Activated CD4-positive, alpha-beta T cell treated with anti-CD3 and anti-CD28 coated beads for 36 hours (primary cell): ENCODE measurements around the gene FAM177B. TPM values are rescaled to one million over a fixed set of nuclear protein-coding genes. Genes with fewer than 3 reads are reported as not detected.
"Not testable (repeated sequence)": the region's sequence is repeated elsewhere in the genome, so short reads cannot be mapped to it uniquely, and the experiment has no call there.

Experiments
- ATAC-seq: fragments of 200-7000 bp; cut with Tn5 transposase; one replicate; pipeline ENCODE4 v1.10.0; 2021; ENCODE audit warnings: mild to moderate bottlenecking, moderate library complexity
- CTCF ChIA-PET: fragments of 350-600 bp; sonication (Branson Sonifier 250); formaldehyde crosslinking; loops from one replicate; lab custom pipeline; 2021; ENCODE audit warnings: antibody characterized with exemption; lab: Charles Lee
- POLR2A ChIA-PET: fragments of 350-600 bp; sonication (Branson Sonifier 250); formaldehyde crosslinking; loops from one replicate; lab custom pipeline; 2021; ENCODE audit warnings: antibody characterized with exemption, inconsistent platforms; lab: Charles Lee
- DNase-seq: peaks from one replicate; pipeline ENCODE4 v3.0.0-alpha.2; 2020
- H3K27ac Mint-ChIP-seq: one replicate; pipeline ENCODE4 v1.8.0; 2021; ENCODE audit warnings: mixed read lengths
- H3K27me3 Mint-ChIP-seq: one replicate; pipeline ENCODE4 v1.8.0; 2021; ENCODE audit warnings: mixed read lengths
- H3K36me3 Mint-ChIP-seq: one replicate; pipeline ENCODE4 v1.8.0; 2021; ENCODE audit warnings: low read depth, mixed read lengths
- H3K4me1 Mint-ChIP-seq: one replicate; pipeline ENCODE4 v1.8.0; 2021; ENCODE audit warnings: mixed read lengths
- H3K4me3 Mint-ChIP-seq: one replicate; pipeline ENCODE4 v1.8.0; 2021; ENCODE audit warnings: mild to moderate bottlenecking, moderate library complexity, mixed read lengths
- H3K9me3 Mint-ChIP-seq: one replicate; pipeline ENCODE4 v1.8.0; 2021; ENCODE audit warnings: low read depth, mixed read lengths
- intact Hi-C, 2 experiments: fragments of 100-400 bp; cut with DNase I in 1 of 2; cut with micrococcal nuclease in 1 of 2; formaldehyde crosslinking; loops; one replicate each; pipeline versions ENCODE4 v1.14.2 to v1.15.1; 2022 to 2024; cut with DNase I, micrococcal nuclease
- total RNA-seq, 2 experiments: library from RNA; stranded (reverse); gene quantifications; one replicate each; pipeline ENCODE4 v1.2.3, GENCODE V29; 2021

FAM177B gene
- total RNA-seq, 2 experiments from 2014 or later = not detected

DNA sequence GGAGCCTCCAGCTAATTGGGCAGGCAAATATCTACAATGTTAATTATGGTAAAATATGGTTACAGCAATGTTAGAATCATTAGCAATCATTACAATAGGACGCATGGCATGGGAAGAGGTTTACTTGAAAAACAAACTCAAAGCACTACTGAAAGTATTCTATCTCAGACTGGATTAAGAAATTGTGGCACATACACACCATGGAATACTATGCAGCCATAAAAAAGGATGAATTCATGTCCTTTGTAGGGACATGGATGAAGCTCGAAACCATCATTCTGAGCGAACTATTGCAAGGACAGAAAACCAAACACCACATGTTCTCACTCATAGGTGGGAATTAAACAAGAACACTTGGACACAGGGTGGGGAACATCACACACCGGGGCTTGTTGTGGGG is 25.2 kb downstream of the FAM177B start:
- H3K27ac Mint-ChIP-seq, POLR2A ChIA-PET, CTCF ChIA-PET, H3K27me3 Mint-ChIP-seq, intact Hi-C loops, H3K9me3 Mint-ChIP-seq, H3K4me3 Mint-ChIP-seq, DNase-seq, ATAC-seq, H3K4me1 Mint-ChIP-seq, H3K36me3 Mint-ChIP-seq: not testable (repeated sequence)

DNA sequence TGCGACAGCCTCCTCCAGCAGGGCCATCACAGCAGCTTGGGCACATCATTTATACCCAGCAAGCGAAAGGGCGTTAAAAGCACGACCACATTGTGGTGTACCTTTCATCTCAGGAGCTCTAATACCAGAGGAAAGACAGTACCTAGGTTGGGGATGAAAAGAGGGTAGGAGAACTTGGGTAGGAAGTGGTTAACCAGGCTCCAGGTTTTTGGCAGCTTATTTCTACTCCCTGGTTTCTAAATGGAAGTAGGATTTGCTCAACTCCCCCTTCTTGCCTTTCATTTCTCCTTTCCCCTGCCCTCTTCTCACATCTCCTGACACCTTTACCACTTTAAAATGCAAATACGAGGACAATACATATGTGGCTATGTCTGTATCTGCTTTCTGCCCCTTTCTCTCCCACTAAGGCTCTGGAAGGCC is 30.2 kb downstream of the FAM177B start:
- peaks cover 2% of the 10 kb centered on the region for H3K36me3 Mint-ChIP-seq
- no peaks in the 10 kb centered on the region for H3K27me3 Mint-ChIP-seq
- intact Hi-C loops = no loop called here
- ChIA-PET CTCF (interaction anchor here (1.5 kb wide), 1 partner anchor 357 kb away, joined by 6 read pairs; no protein-coding TSS in a partner anchor), POLR2A (no interaction called here)
- no peak overlapping the region for H3K4me3 Mint-ChIP-seq
- peaks cover 2% of the 10 kb centered on the region for H3K4me1 Mint-ChIP-seq
- peaks cover 10% of the 10 kb centered on the region for H3K9me3 Mint-ChIP-seq
- no peak for DNase-seq
- ATAC-seq = no peak
- H3K27ac Mint-ChIP-seq = no peak overlapping the region

DNA sequence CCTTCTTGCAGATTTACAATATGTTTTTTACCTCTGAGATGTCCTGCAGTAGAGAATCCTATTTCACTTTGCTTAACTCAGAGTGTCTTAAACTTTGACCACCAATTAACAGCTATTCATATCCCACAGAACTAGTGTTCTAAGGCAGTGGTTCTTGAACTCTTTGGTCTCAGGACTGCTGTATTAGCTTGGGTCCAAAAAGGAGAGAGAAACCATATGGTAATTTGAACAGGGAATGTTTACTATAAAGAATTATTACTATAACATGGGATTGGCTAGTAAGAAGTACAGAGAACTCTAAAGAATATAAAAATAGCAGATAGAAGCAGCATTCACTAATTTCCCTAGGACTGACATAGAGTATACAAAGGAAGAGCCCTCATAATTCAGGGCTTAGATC is 31.6 kb downstream of the FAM177B start:
- H3K27me3 Mint-ChIP-seq = no peaks in the 10 kb centered on the region
- H3K36me3 Mint-ChIP-seq = peaks cover 2% of the 10 kb centered on the region
- no peak overlapping the region for H3K27ac Mint-ChIP-seq
- no peak for ATAC-seq
- CTCF ChIA-PET = interaction anchor here (0.7 to 1.5 kb wide), 2 partner anchors 321 to 355 kb away, joined by 3 to 6 read pairs; no protein-coding TSS in a partner anchor
- no peak for DNase-seq
- H3K9me3 Mint-ChIP-seq = peaks cover 10% of the 10 kb centered on the region
- peaks cover 7% of the 10 kb centered on the region for H3K4me1 Mint-ChIP-seq
- no peak overlapping the region for H3K4me3 Mint-ChIP-seq
- intact Hi-C loops = no loop called here
- POLR2A ChIA-PET = no interaction called here

DNA sequence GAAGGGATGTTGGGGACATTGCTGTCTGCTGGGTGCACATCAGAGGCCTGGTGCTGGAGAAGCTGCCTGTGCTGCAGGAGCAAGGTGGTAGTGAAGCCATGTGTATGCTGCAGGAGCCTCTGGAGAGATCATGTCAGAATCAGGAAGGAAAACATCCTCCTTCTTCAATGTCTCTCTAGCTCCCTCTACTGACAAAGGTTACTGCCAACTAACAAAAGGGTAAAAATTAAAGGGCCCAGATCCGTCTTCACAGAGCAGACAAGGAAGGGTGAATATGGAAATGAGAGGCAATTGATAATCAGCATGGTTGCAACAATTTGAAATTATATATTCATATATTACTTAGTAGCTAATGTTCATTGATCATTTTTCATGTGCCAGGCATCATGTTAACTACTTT is 32.2 kb downstream of the FAM177B start:
- CTCF ChIA-PET = interaction anchor here (0.7 kb wide), 1 partner anchor 321 kb away, joined by 3 read pairs; no protein-coding TSS in a partner anchor
- no peak overlapping the region for H3K27ac Mint-ChIP-seq
- POLR2A ChIA-PET = no interaction called here
- ATAC-seq (no peak), DNase-seq (no peak)
- no peak overlapping the region for H3K4me3 Mint-ChIP-seq
- peaks cover 10% of the 10 kb centered on the region for H3K9me3 Mint-ChIP-seq
- peaks cover 2% of the 10 kb centered on the region for H3K36me3 Mint-ChIP-seq
- H3K4me1 Mint-ChIP-seq = peaks cover 7% of the 10 kb centered on the region
- intact Hi-C loops = no loop called here
- H3K27me3 Mint-ChIP-seq = no peaks in the 10 kb centered on the region

DNA sequence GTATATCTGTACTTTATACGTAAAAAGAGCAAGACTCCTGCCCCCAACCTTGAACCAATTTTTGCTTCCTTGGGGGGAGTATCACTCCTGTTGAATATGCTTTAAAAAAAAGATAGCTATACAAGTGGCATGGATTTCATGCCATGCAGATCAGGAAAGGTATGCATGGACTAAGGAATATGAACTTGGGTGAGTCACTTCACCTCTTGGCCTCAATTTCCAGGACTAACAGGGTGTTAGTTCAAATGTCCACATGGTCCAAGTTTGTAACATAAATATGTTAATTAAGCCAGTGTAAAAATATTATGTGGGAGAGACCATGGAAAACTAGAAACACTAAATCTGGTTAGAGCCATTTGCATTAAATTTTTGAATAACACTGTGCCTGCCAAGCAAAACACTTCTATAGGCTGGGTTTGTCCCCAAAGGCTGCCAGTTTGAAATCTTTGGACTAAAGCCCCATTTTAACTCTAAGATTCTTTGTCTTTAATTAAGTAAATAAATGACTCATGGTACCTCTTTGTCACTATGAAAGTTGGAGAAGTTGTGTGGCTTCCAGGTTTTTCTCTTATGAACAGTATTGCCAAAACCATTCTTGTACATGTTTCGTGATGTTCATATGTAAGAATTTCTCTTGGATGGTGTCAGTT is 33.1 kb downstream of the FAM177B start:
- DNase-seq (no peak), ATAC-seq (no peak)
- peaks cover 7% of the 10 kb centered on the region for H3K4me1 Mint-ChIP-seq
- H3K36me3 Mint-ChIP-seq = peaks cover 2% of the 10 kb centered on the region
- no peaks in the 10 kb centered on the region for H3K27me3 Mint-ChIP-seq
- ChIA-PET CTCF (interaction anchor here (0.6 kb wide), 1 partner anchor 47 kb away, joined by 3 read pairs; no protein-coding TSS in a partner anchor), POLR2A (no interaction called here)
- intact Hi-C loops = no loop called here
- H3K4me3 Mint-ChIP-seq = no peak overlapping the region
- no peak overlapping the region for H3K27ac Mint-ChIP-seq
- H3K9me3 Mint-ChIP-seq = peaks cover 10% of the 10 kb centered on the region

DNA sequence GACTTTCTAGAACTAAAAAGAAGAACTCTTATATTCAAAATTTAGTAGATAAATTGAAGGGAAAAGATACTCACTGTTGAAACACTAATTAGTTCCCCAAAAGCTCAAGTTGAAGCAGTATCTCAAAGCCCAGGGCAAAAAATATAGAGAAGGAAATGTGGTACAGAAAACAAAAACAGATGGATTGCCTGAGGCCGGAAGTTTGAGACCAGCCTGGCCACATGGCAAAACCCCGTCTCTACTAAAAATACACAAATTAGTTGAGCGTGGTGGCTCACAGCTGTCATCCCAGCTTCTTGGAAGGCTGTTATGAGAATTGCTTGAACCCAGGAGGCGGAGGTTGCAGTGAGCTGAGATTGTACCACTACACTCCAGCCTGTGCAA is 36.0 kb downstream of the FAM177B start:
- H3K27ac Mint-ChIP-seq = no peak overlapping the region
- DNase-seq (peak; percentile 36), ATAC-seq (peak; percentile 44)
- ChIA-PET CTCF (interaction anchor here (0.7 to 1.9 kb wide), 2 partner anchors 316 to 712 kb away, joined by 3 to 6 read pairs; no protein-coding TSS in a partner anchor), POLR2A (no interaction called here)
- peaks cover 8% of the 10 kb centered on the region for H3K9me3 Mint-ChIP-seq
- H3K27me3 Mint-ChIP-seq = no peaks in the 10 kb centered on the region
- H3K4me1 Mint-ChIP-seq = peaks cover 7% of the 10 kb centered on the region
- peaks cover 1% of the 10 kb centered on the region for H3K36me3 Mint-ChIP-seq
- intact Hi-C loops = no loop called here
- no peak overlapping the region for H3K4me3 Mint-ChIP-seq

DNA sequence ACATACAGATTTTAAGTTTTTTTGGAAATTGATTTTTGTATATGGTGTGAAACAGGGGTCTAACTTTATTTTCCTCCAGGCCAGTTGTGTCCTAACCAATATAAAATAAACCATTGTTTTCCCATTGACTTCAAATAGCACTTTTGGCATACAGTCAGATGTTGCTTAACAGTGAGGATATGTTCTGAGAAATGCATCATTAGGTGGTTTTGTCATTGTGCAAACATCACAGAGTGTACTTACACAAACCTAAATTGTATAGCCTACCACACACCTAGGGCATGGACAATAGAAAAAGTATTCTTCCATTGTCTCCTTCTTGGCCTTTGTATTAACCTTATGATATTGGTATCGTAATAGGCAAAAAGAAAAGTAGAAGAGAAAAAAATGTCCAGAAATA is 40.5 kb downstream of the FAM177B start:
- CTCF ChIA-PET = interaction anchor here (1.2 kb wide), 1 partner anchor 346 kb away, joined by 3 read pairs; no protein-coding TSS in a partner anchor
- POLR2A ChIA-PET = no interaction called here
- no peak for ATAC-seq
- Mint-ChIP-seq H3K27ac (no peak overlapping the region), H3K9me3 (no peaks in the 10 kb centered on the region), H3K27me3 (peaks cover 10% of the 10 kb centered on the region), H3K4me1 (peaks cover 5% of the 10 kb centered on the region), H3K36me3 (no peaks in the 10 kb centered on the region), H3K4me3 (no peak overlapping the region)
- DNase-seq = no peak
- intact Hi-C loops = no loop called here

DNA sequence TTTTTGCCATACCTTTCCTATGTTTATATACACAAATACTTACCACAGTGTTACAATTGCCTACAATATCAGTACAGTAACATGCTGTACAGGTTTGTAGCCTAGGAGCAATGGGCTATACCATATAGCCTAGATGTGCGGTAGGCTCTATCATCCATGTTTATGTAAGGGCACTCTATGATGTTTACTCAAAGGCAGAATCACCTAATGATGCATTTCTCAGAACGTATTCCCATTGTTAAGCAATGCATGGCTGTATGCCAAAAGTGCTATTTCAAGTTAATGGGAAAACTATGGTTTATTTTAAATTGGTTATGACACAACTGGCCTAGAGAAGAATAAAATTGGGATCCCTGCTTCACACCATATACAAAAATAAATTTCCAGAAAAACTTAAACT is 41.0 kb downstream of the FAM177B start:
- CTCF ChIA-PET = no interaction called here
- no peaks in the 10 kb centered on the region for H3K9me3 Mint-ChIP-seq
- H3K36me3 Mint-ChIP-seq = no peaks in the 10 kb centered on the region
- intact Hi-C loops = no loop called here
- DNase-seq (no peak), ATAC-seq (no peak)
- POLR2A ChIA-PET = no interaction called here
- no peak overlapping the region for H3K4me3 Mint-ChIP-seq
- H3K27ac Mint-ChIP-seq = no peak overlapping the region
- peaks cover 10% of the 10 kb centered on the region for H3K27me3 Mint-ChIP-seq
- no peaks in the 10 kb centered on the region for H3K4me1 Mint-ChIP-seq

DNA sequence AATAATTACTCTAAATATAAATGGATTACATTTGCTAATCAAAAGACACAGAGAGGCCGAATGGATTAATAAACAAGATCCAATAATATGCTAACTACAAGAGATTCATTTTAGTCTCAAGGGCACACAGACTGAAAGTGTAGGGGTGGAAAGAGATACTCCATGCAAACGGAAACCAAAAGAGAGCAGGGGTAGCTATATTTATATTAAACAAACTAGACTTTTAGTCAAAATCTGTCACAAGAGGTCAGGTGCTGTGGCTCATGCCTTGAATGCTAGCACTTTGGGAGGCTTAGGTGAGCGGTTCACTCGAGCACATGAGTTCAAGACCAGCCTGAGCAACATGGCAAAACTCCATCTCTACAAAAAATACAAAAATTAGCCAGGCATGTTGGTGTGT is 44.2 kb downstream of the FAM177B start:
- ChIA-PET CTCF (no interaction called here), POLR2A (no interaction called here)
- Mint-ChIP-seq H3K27me3 (peaks cover 15% of the 10 kb centered on the region), H3K36me3 (no peaks in the 10 kb centered on the region), H3K9me3 (no peaks in the 10 kb centered on the region), H3K27ac (no peak overlapping the region), H3K4me1 (no peaks in the 10 kb centered on the region), H3K4me3 (no peak overlapping the region)
- ATAC-seq (no peak), DNase-seq (no peak)
- intact Hi-C loops = no loop called here

DNA sequence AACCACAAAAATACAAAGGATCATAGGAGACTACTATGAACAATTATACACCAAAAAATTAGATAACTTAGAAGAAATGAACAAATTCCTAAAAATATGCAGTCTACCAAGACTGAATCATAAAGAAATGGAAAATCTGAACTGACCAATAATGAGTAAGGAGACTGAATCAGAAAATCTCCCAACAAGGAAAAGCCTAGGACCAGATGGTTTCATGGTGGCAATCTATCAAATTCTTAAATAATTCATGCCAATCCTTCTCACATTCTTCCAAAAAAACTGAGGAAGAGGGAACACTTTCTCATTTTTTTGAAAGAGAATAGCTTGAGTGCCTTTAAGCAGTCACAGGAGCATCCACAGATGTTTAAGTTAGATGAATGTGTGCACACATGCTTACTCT is 46.0 kb downstream of the FAM177B start:
- Mint-ChIP-seq H3K4me3 (no peak overlapping the region), H3K4me1 (no peaks in the 10 kb centered on the region), H3K36me3 (no peaks in the 10 kb centered on the region), H3K27ac (no peak overlapping the region), H3K27me3 (peaks cover 19% of the 10 kb centered on the region), H3K9me3 (no peaks in the 10 kb centered on the region)
- intact Hi-C loops = no loop called here
- ChIA-PET CTCF (interaction anchor here (0.7 kb wide), 1 partner anchor 10 kb away, joined by 4 read pairs; no protein-coding TSS in a partner anchor), POLR2A (interaction anchor here (0.6 kb wide), 1 partner anchor 37 kb away, joined by 3 read pairs; no protein-coding TSS in a partner anchor)
- DNase-seq (no peak), ATAC-seq (no peak)

DNA sequence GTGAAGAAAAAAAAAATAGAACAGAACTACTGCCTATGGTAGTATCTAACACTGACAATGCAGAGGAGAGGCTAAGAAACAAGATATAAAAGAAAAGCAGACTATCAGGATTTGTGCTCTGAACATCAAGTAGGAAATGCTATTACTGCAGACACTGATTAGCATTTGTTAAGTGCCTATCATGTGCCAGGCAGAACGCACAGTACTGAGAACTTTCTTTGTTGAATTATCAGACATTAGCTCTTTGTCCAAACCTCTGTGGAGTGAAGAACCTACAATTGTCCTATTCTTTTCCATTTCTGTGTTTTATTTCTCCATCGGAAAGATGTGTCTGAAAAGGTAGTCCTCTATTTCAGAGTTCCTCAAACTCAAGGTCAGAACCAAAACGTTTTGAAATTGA is 47.4 kb downstream of the FAM177B start:
- Mint-ChIP-seq H3K9me3 (no peaks in the 10 kb centered on the region), H3K27ac (no peak overlapping the region), H3K27me3 (peaks cover 19% of the 10 kb centered on the region), H3K4me1 (peaks cover 2% of the 10 kb centered on the region), H3K36me3 (no peaks in the 10 kb centered on the region), H3K4me3 (no peak overlapping the region)
- intact Hi-C loops = no loop called here
- CTCF ChIA-PET = interaction anchor here (0.6 kb wide), 1 partner anchor 34 kb away, joined by 3 read pairs; no protein-coding TSS in a partner anchor
- no peak for ATAC-seq
- DNase-seq = no peak
- POLR2A ChIA-PET = no interaction called here

DNA sequence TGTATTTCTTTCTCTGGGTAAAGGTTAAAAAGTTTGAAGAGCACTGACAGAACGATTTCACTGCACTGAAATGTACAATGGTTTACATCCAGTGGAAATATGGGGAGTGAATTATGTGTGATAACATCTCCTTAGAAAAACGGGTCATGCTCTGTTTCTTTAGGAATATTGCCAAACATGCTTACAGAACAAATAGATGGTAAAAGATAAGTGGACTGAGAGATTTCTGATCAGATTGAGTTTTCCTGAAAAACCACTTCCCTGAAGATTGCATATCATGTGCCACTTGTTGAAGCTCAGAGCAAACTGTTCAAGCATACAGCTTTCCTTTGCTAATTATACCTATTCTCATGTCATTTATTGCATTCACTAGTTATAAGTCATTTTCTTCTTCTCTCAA is 47.9 kb downstream of the FAM177B start:
- intact Hi-C loops = no loop called here
- H3K4me1 Mint-ChIP-seq = peaks cover 2% of the 10 kb centered on the region
- ChIA-PET CTCF (no interaction called here), POLR2A (no interaction called here)
- peaks cover 19% of the 10 kb centered on the region for H3K27me3 Mint-ChIP-seq
- H3K27ac Mint-ChIP-seq = no peak overlapping the region
- no peak overlapping the region for H3K4me3 Mint-ChIP-seq
- peaks cover 5% of the 10 kb centered on the region for H3K9me3 Mint-ChIP-seq
- H3K36me3 Mint-ChIP-seq = no peaks in the 10 kb centered on the region
- no peak for DNase-seq
- ATAC-seq = no peak
